OCI-LY3 (cell line): ENCODE measurements around the gene DYRK1B.
"Not testable (repeated sequence)": the region's sequence is repeated elsewhere in the genome, so short reads cannot be mapped to it uniquely, and the experiment has no call there.

Experiments
- H2AFZ ChIP-seq: fragments of 200-600, 300-600 bp; shearing (Covaris generic); 2 replicates; pipeline ENCODE4 v1.6.0; 2014; ENCODE audit warnings: antibody characterized with exemption, low read depth, low read length
- H3K27ac ChIP-seq: fragments of 200-600, 300-600 bp; sonication (generic); 2 replicates; pipeline ENCODE4 v1.5.1; 2014; ENCODE audit warnings: mild to moderate bottlenecking, low read length, moderate library complexity, mixed read lengths
- H3K27me3 ChIP-seq: fragments of 200-600, 300-600 bp; sonication (generic); 2 replicates; pipeline ENCODE4 v1.6.1; 2014; ENCODE audit warnings: low read depth, low read length, mixed read lengths
- H3K36me3 ChIP-seq: fragments of 200-600, 300-600 bp; sonication (generic); replicated peaks from 2 replicates; pipeline ENCODE3; 2014; ENCODE audit warnings: low read depth, low read length, mixed read lengths
- H3K4me1 ChIP-seq: fragments of 300-600, 200-600 bp; sonication (generic); 2 replicates; pipeline ENCODE4 v1.6.1; 2014; ENCODE audit warnings: low read length, mixed read lengths
- H3K4me2 ChIP-seq: fragments of 200-600, 300-600 bp; sonication (generic); 2 replicates; pipeline ENCODE4 v1.6.1; 2014; ENCODE audit warnings: low read length, mixed read lengths
- H3K4me3 ChIP-seq: fragments of 300-600, 200-600 bp; sonication (generic); 2 replicates; pipeline ENCODE4 v1.5.1; 2014; ENCODE audit warnings: antibody characterized with exemption, mild to moderate bottlenecking, low read length, moderate library complexity
- H3K79me2 ChIP-seq: fragments of 300-600, 200-600 bp; shearing (Covaris generic); 2 replicates; pipeline ENCODE4 v1.6.1; 2014; ENCODE audit warnings: mild to moderate bottlenecking, low read length, mixed read lengths
- H3K9ac ChIP-seq: fragments of 300-600, 200-600 bp; shearing (Covaris generic); 2 replicates; pipeline ENCODE4 v1.6.0; 2014; ENCODE audit warnings: mild to moderate bottlenecking, low read length, moderate library complexity
- H3K9me3 ChIP-seq: fragments of 200-600, 300-600 bp; shearing (Covaris generic); 2 replicates; pipeline ENCODE4 v1.6.1; 2014; ENCODE audit warnings: low read length, mixed read lengths; ENCODE audit not compliant: insufficient read depth
- H4K20me1 ChIP-seq: fragments of 200-600, 300-600 bp; sonication (generic); 2 replicates; pipeline ENCODE4 v1.6.1; 2016; ENCODE audit warnings: low read length, mixed read lengths; ENCODE audit not compliant: insufficient read depth
- EZH2phosphoT487 ChIP-seq: fragments of 200-600 bp; shearing (Covaris generic); IDR thresholded peaks from 2 replicates; pipeline ENCODE4 v1.6.1; 2018; ENCODE audit warnings: antibody characterized with exemption, mixed run types, low read depth
- TF ChIP-seq, protein P1 (sequence below): fragments of 200-600, 300-600 bp; sonication (generic); IDR thresholded peaks from 2 replicates; pipeline ENCODE4 v1.5.1; 2014; ENCODE audit warnings: antibody characterized with exemption, low read length, low read depth

The DYRK1B gene

DNA sequence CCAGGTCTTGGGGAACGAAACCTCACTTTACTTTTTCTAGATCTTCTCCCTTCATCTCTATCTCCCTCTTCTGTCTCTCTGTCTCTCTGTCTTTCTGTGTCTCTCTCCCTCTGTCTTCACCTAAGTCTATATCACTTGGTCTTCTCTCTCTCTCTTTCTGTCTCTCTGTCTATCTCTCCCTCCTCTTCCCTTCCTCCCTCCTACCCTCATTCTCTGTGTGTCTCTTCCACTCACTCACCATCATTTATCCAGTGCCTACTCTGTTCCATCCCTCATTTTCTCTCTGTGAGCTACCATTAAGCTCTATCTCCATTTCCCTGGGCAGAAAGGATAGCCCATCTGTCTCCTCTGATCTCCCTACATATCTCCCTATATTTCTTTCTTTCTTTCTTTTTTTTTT is 44.4 kb upstream of the DYRK1B start:
- Histone ChIP-seq H3K36me3 (no peaks in the 10 kb centered on the region), H3K9ac (no peak overlapping the region), H4K20me1 (no peaks in the 10 kb centered on the region), H3K27ac (no peak overlapping the region), H3K9me3 (no peaks in the 10 kb centered on the region), H3K4me2 (no peak overlapping the region), H3K79me2 (no peaks in the 10 kb centered on the region), H3K27me3 (no peaks in the 10 kb centered on the region), H3K4me1 (no peaks in the 10 kb centered on the region), H2AFZ (no peak overlapping the region), H3K4me3 (no peak overlapping the region)
- TF ChIP-seq, protein P1, sequence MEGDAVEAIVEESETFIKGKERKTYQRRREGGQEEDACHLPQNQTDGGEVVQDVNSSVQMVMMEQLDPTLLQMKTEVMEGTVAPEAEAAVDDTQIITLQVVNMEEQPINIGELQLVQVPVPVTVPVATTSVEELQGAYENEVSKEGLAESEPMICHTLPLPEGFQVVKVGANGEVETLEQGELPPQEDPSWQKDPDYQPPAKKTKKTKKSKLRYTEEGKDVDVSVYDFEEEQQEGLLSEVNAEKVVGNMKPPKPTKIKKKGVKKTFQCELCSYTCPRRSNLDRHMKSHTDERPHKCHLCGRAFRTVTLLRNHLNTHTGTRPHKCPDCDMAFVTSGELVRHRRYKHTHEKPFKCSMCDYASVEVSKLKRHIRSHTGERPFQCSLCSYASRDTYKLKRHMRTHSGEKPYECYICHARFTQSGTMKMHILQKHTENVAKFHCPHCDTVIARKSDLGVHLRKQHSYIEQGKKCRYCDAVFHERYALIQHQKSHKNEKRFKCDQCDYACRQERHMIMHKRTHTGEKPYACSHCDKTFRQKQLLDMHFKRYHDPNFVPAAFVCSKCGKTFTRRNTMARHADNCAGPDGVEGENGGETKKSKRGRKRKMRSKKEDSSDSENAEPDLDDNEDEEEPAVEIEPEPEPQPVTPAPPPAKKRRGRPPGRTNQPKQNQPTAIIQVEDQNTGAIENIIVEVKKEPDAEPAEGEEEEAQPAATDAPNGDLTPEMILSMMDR: no peak
- no peak for TF ChIP-seq EZH2phosphoT487

DNA sequence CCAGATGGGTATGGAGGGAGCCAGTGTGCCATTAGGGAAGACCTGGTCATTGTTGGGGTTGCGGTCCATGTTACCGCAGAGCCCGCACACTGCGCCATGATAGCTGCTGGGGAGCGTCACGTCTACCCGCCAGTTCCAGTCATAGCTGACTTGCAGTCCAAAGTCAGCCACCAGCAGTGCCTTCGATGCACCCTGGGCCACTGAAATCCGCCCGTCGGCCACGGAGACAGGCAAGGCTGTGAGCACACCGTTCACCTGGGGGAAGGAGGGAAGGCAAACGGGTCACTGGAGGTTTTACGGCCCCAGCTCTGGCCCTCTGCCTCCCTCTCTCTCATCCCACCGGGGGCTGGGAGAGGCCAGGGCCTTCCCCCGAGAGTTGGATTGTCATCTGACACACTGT is 44.0 kb upstream of the DYRK1B start:
- H3K4me2 ChIP-seq, H3K79me2 ChIP-seq, H3K9me3 ChIP-seq, H3K27ac ChIP-seq, H4K20me1 ChIP-seq, H3K36me3 ChIP-seq, H2AFZ ChIP-seq, H3K27me3 ChIP-seq, H3K9ac ChIP-seq, H3K4me1 ChIP-seq, H3K4me3 ChIP-seq: not testable (repeated sequence)

DNA sequence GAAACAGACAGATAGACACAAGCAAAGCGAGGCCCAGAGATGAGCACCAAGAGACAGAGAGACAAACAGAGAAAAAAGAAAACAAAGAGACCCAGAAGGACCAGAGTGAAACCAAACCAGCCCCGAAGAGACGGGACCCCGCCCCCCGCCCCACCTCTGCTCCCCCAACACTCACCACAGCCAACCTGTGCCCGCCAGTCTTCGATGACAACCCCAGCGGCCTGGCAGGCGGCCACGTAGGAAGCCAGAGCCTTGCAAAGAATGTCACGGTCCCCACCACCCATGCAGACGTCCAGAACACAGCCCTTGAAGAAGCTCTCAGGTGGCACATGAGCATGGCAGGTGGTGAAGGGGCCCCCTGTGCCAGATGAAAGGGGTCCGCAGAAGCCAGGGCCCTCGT is 43.5 kb upstream of the DYRK1B start:
- H3K4me2 ChIP-seq, H3K9ac ChIP-seq, H3K27ac ChIP-seq, H3K4me3 ChIP-seq, H3K4me1 ChIP-seq, H4K20me1 ChIP-seq, H3K9me3 ChIP-seq, H2AFZ ChIP-seq, H3K36me3 ChIP-seq, H3K27me3 ChIP-seq, H3K79me2 ChIP-seq: not testable (repeated sequence)

DNA sequence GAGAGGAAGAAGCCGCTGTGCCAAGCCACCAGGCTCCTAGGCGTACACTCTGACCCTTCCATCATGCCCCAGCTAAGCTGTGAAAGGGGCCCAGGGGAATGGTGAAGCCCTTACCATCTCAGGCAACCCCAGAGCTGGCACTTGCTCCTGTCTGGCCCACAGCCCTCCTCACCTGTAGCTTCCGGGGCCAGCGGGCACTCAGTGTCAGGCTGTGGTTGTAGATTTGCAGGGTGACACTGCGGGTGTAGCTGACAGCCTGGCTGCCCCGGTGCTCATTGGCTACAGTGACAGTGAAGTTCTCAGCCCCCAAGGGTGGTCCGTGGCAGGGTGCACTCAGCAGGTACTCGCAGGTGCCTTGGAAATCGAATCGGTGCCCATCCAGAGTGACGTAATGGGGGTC is 42.5 kb upstream of the DYRK1B start:
- H3K36me3 ChIP-seq, H3K9me3 ChIP-seq, H3K27ac ChIP-seq, H3K4me2 ChIP-seq, H4K20me1 ChIP-seq, H3K4me1 ChIP-seq, H3K79me2 ChIP-seq, H3K9ac ChIP-seq, H2AFZ ChIP-seq, H3K27me3 ChIP-seq, H3K4me3 ChIP-seq: not testable (repeated sequence)

DNA sequence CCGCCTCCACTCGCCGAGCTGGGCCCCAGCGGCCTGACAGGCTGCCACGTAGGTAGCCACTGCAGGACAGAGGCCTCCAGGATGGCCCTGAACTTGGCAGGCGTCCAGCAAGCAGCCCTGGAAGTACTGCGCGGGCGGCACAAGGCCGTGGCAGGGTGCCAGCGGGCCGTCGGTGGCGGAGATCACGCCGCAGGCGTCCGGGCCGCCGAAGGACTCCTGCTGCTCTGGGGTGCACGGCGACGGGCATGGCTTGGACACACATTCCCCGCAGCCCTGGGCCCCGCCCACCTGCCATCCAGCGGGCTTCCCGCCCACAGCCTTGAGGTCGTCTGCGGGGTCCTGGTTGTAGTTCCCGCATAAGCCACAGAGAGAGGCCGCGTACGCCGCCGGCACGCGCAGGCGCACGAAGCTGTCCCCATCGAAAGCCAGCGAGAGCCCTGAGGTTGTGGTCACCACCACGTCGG is 41.5 kb upstream of the DYRK1B start:
- H4K20me1 ChIP-seq, H3K9me3 ChIP-seq, H3K27ac ChIP-seq, H2AFZ ChIP-seq, H3K27me3 ChIP-seq, H3K4me2 ChIP-seq, H3K9ac ChIP-seq, H3K79me2 ChIP-seq, H3K4me3 ChIP-seq, H3K36me3 ChIP-seq, H3K4me1 ChIP-seq: not testable (repeated sequence)

DNA sequence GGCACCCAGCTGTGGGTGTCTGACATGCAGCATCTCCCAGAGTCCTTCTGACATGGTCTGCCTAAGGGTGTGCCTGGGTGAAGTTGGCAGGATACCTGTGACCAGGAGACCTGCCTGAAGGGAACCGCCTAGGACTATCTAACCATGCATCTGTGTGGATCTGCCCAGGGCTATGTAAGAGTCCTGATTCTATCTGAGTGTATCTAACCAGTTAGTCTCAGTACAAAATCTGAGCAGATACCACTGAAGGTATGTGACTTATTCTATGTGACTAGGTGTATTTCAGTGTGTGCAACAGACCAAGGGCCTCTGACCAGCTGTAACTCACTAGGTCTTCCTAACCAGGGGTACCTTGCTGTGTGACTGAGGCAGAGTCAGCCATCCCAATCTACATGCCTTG is 40.4 kb upstream of the DYRK1B start:
- H3K27me3 ChIP-seq: no peaks in the 10 kb centered on the region
- no peak overlapping the region for H3K9ac ChIP-seq
- no peak overlapping the region for H3K27ac ChIP-seq
- no peak overlapping the region for H2AFZ ChIP-seq
- no peaks in the 10 kb centered on the region for H3K4me1 ChIP-seq
- no peak overlapping the region for H3K4me3 ChIP-seq
- no peaks in the 10 kb centered on the region for H3K79me2 ChIP-seq
- no peak overlapping the region for H3K4me2 ChIP-seq
- no peaks in the 10 kb centered on the region for H3K9me3 ChIP-seq
- no peaks in the 10 kb centered on the region for H4K20me1 ChIP-seq
- no peak for TF ChIP-seq EZH2phosphoT487
- TF ChIP-seq, protein P1: no peak
- H3K36me3 ChIP-seq: no peaks in the 10 kb centered on the region
